CD14-positive monocyte (primary cell): Measurements from ENCODE around the gene DRC7. TPM values are rescaled to one million over a fixed set of nuclear protein-coding genes. Genes with fewer than 3 reads are reported as not detected.

Experiments
- DNase-seq, 3 donors: peaks; one replicate each; pipeline ENCODE4 v3.0.0-alpha.2; 2011 to 2022
- H2AFZ ChIP-seq: 2 replicates; pipeline ENCODE4 v1.6.0; 2012; ENCODE audit warnings: mild to moderate bottlenecking, low read depth, low read length, inconsistent platforms; ENCODE audit not compliant: insufficient read depth, poor library complexity, severe bottlenecking
- H3K27ac ChIP-seq, 2 donors: 1 replicate in 1 of 2; 2 replicates in 1 of 2; pipeline ENCODE4 v1.5.1; 2012 to 2013; ENCODE audit warnings: low read length in 2 of 2, control low read depth in 1 of 2, inconsistent platforms in 1 of 2, low read depth in 1 of 2, mild to moderate bottlenecking in 1 of 2
- H3K27me3 ChIP-seq, 2 donors: one replicate each; pipeline versions ENCODE4 v1.6.0 to v1.6.1; 2011 to 2013; ENCODE audit warnings: low read length in 2 of 2; ENCODE audit not compliant: control insufficient read depth in 2 of 2, insufficient read depth in 2 of 2
- H3K36me3 ChIP-seq, 2 donors: replicated peaks in 1 of 2; 1 replicate in 1 of 2; 2 replicates in 1 of 2; pipeline versions ENCODE4 v1.5.1 to v1.6.1; 2012 to 2013; ENCODE audit warnings: low read length in 2 of 2, control low read depth in 1 of 2, inconsistent platforms in 1 of 2, mild to moderate bottlenecking in 1 of 2; ENCODE audit not compliant: insufficient read depth in 2 of 2, control insufficient read depth in 1 of 2
- H3K4me1 ChIP-seq, 2 donors: 1 replicate in 1 of 2; 2 replicates in 1 of 2; pipeline versions ENCODE4 v1.5.1 to v1.6.1; 2012 to 2013; ENCODE audit warnings: low read length in 2 of 2, control low read depth in 1 of 2, inconsistent platforms in 1 of 2, mild to moderate bottlenecking in 1 of 2, moderate library complexity in 1 of 2; ENCODE audit not compliant: insufficient read depth in 2 of 2, control insufficient read depth in 1 of 2
- H3K4me2 ChIP-seq: replicated peaks from 2 replicates; pipeline ENCODE3; 2012; ENCODE audit warnings: low read length, moderate library complexity, mild to moderate bottlenecking; ENCODE audit not compliant: poor library complexity, severe bottlenecking; ENCODE audit errors: extremely low read depth
- H3K4me3 ChIP-seq, 3 experiments: fragments of 200-600 bp in 1 of 3; sonication (generic) in 1 of 3; replicated peaks in 1 of 3; 1 replicate in 2 of 3; 2 replicates in 1 of 3; pipeline ENCODE4 v1.5.1; 2011 to 2013; ENCODE audit warnings: low read length in 3 of 3, mild to moderate bottlenecking in 3 of 3, control low read depth in 2 of 3, low read depth in 2 of 3, inconsistent platforms in 1 of 3, moderate library complexity in 1 of 3
- H3K79me2 ChIP-seq: 2 replicates; pipeline ENCODE4 v1.6.0; 2012; ENCODE audit warnings: mild to moderate bottlenecking, control low read depth, inconsistent platforms, low read length, moderate library complexity; ENCODE audit not compliant: insufficient read depth
- H3K9ac ChIP-seq: 2 replicates; pipeline ENCODE4 v1.6.0; 2017; ENCODE audit warnings: low read length, mild to moderate bottlenecking; ENCODE audit not compliant: insufficient read depth, poor library complexity, severe bottlenecking
- H3K9me3 ChIP-seq, 2 donors: replicated peaks in 1 of 2; 1 replicate in 1 of 2; 2 replicates in 1 of 2; pipeline versions ENCODE4 v1.5.1 to v1.6.1; 2012 to 2013; ENCODE audit warnings: low read length in 2 of 2, control low read depth in 1 of 2; ENCODE audit not compliant: control insufficient read depth in 1 of 2, insufficient read depth in 1 of 2
- H4K20me1 ChIP-seq: 2 replicates; pipeline ENCODE4 v1.6.0; 2012; ENCODE audit warnings: mild to moderate bottlenecking, low read length, control low read depth, moderate library complexity; ENCODE audit not compliant: insufficient read depth
- H3K27ac Mint-ChIP-seq, 7 donors: one replicate each; pipeline ENCODE4 v1.8.0; 2020; ENCODE audit warnings: mild to moderate bottlenecking in 7 of 7, mixed read lengths in 7 of 7, moderate library complexity in 6 of 7, inconsistent platforms in 2 of 7
- H3K27me3 Mint-ChIP-seq, 3 donors: one replicate each; pipeline ENCODE4 v1.8.0; 2021 to 2022; ENCODE audit warnings: low read depth in 3 of 3, mild to moderate bottlenecking in 3 of 3, mixed read lengths in 3 of 3, moderate library complexity in 3 of 3, inconsistent platforms in 1 of 3
- H3K36me3 Mint-ChIP-seq, 2 donors: one replicate each; pipeline ENCODE4 v1.8.0; 2020; ENCODE audit warnings: mixed read lengths in 2 of 2, inconsistent platforms in 1 of 2, mild to moderate bottlenecking in 1 of 2
- H3K4me1 Mint-ChIP-seq: one replicate; pipeline ENCODE4 v1.8.0; 2020; ENCODE audit warnings: mild to moderate bottlenecking, mixed read lengths
- H3K4me3 Mint-ChIP-seq, 2 donors: one replicate each; pipeline ENCODE4 v1.8.0; 2020; ENCODE audit warnings: mild to moderate bottlenecking in 2 of 2, mixed read lengths in 2 of 2, moderate library complexity in 1 of 2
- H3K9me3 Mint-ChIP-seq, 7 donors: one replicate each; pipeline ENCODE4 v1.8.0; 2020 to 2022; ENCODE audit warnings: mixed read lengths in 7 of 7, mild to moderate bottlenecking in 6 of 7, moderate library complexity in 6 of 7, inconsistent platforms in 2 of 7
- WGBS: methylation state at CpG from one replicate; pipeline ENCODE4 v1.1.5; 2013; ENCODE audit warnings: missing lambda C conversion rate; ENCODE audit not compliant: insufficient coverage; 5-methylcytosine and 5-hydroxymethylcytosine counted together
- intact Hi-C, 2 donors: fragments of 100-400 bp; cut with micrococcal nuclease; formaldehyde crosslinking; loops; one replicate each; pipeline versions ENCODE4 v1.15.0 to v1.15.1; 2023
- polyA plus RNA-seq, 3 donors: library from polyadenylated mRNA; depleted of rRNA in 1 of 3; unstranded in 2 of 3; stranded (reverse) in 1 of 3; fragments of 300-500 nt in 2 of 3; fragments of >200 nt in 1 of 3; fragmentation: Illumina TruSeq in 2 of 3; gene quantifications; 1 replicate in 2 of 3; 2 replicates in 1 of 3; pipeline ENCODE4 v1.2.3, GENCODE V29; 2012 to 2021
- TF ChIP-seq, protein P1 (sequence below): fragments of 200-600 bp; IDR thresholded peaks from one replicate; pipeline ENCODE4 v1.8.0; 2022; ENCODE audit warnings: antibody characterized with exemption, mild to moderate bottlenecking

The DRC7 gene
- polyA plus RNA-seq, 3 donors: 0.11 to 0.41 TPM; not detected in 1

DNA sequence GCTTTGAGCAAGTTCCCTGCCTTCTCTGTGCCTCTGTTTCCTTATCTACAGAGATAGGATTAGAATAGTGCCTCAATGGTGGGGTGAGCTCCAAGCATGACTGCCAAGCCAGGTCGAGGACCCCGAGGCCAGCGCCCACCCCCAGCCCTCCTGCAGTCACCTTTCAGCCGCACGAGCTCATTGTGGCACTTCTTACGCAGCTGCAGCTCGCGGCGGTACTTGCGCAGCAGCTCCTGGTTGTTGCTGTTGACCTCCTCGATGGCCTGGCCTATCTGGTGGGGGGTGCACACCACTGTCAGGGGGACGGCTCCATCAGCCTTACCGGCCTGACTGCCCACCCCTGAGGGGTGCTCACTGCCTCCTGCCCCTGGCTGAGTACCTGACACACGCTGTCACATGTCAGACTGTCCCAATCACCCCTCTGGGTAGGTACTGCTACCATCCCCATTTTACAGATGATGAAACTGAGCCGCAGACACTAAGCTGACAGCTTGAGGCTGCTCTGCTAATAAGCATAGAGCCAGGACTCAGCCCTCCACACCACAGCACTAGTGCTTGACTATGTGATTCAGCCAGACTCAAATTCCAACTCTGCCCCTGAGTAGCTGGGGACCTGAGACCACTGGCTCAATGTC is 72.2 kb downstream of the DRC7 start:
- Histone ChIP-seq H3K9me3 (no peaks in the 10 kb centered on the region), H3K4me3 (no peak overlapping the region), H3K4me2 (no peak overlapping the region), H3K79me2 (no peaks in the 10 kb centered on the region), H3K27me3 (no peaks in the 10 kb centered on the region), H3K4me1 (no peaks in the 10 kb centered on the region), H3K9ac (no peak overlapping the region), H4K20me1 (no peaks in the 10 kb centered on the region), H3K27ac (no peak overlapping the region), H2AFZ (no peak overlapping the region), H3K36me3 (no peaks in the 10 kb centered on the region)
- no peak overlapping the region for H3K4me3 Mint-ChIP-seq
- DNase-seq: no peak
- H3K27me3 Mint-ChIP-seq: peaks cover 0 to 2% (median 0%) of the 10 kb centered on the region in 3 donors
- H3K4me1 Mint-ChIP-seq: peaks cover 3% of the 10 kb centered on the region
- intact Hi-C loops: no loop called here
- TF ChIP-seq, protein P1, sequence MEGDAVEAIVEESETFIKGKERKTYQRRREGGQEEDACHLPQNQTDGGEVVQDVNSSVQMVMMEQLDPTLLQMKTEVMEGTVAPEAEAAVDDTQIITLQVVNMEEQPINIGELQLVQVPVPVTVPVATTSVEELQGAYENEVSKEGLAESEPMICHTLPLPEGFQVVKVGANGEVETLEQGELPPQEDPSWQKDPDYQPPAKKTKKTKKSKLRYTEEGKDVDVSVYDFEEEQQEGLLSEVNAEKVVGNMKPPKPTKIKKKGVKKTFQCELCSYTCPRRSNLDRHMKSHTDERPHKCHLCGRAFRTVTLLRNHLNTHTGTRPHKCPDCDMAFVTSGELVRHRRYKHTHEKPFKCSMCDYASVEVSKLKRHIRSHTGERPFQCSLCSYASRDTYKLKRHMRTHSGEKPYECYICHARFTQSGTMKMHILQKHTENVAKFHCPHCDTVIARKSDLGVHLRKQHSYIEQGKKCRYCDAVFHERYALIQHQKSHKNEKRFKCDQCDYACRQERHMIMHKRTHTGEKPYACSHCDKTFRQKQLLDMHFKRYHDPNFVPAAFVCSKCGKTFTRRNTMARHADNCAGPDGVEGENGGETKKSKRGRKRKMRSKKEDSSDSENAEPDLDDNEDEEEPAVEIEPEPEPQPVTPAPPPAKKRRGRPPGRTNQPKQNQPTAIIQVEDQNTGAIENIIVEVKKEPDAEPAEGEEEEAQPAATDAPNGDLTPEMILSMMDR: no peak
- H3K9me3 Mint-ChIP-seq: peaks cover 0 to 2% (median 0%) of the 10 kb centered on the region in 7 donors
- 96% methylated on average over 15 of the region's 15 CpGs for WGBS
- H3K36me3 Mint-ChIP-seq: no peaks in the 10 kb centered on the region
- H3K27ac Mint-ChIP-seq: no peak overlapping the region

DNA sequence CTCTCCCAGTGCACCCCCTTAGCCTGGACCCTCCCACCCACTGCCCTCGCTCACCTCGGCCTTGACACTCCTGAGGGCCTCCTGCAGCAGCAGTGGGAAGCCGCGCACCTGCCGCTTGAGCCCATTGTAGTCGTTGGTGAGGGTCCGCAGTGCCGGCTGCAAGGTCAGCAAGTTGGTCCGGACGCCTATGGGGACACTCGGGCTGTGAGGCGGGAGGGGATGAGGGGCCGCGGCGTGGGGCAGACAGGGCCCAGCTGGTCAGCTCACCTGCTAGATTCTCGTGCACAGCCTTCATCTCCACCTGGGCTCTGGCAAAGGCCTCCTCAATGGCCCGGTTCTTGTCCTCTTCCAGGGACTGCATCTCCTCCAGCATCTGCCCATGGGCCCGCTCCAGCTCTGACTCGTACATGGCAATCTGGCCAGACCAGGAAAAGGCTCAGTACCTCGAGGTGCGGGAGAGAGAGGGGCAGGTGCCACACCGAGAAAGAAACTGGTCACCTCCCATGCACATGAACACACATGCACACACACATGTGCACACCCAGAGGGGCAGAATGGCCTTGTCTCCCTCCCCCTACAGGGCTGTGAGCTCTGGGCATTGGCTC is 75.0 kb downstream of the DRC7 start:
- 99% methylated on average over 21 of the region's 22 CpGs for WGBS
- Histone ChIP-seq H2AFZ (no peak overlapping the region), H3K4me2 (no peak overlapping the region), H3K27me3 (no peaks in the 10 kb centered on the region), H3K9me3 (no peaks in the 10 kb centered on the region), H4K20me1 (no peaks in the 10 kb centered on the region), H3K4me3 (no peak overlapping the region), H3K79me2 (no peaks in the 10 kb centered on the region), H3K9ac (no peak overlapping the region), H3K27ac (no peak overlapping the region), H3K4me1 (no peaks in the 10 kb centered on the region), H3K36me3 (no peaks in the 10 kb centered on the region)
- Mint-ChIP-seq H3K4me3 (no peak overlapping the region), H3K27me3 (peaks cover 0 to 2% (median 0%) of the 10 kb centered on the region in 3 donors), H3K4me1 (no peaks in the 10 kb centered on the region), H3K36me3 (no peaks in the 10 kb centered on the region), H3K9me3 (peaks cover 0 to 4% (median 0%) of the 10 kb centered on the region in 7 donors), H3K27ac (no peak overlapping the region)
- TF ChIP-seq, protein P1: no peak
- DNase-seq: no peak
- intact Hi-C loops: no loop called here
